ENCODE data around the gene PAN3.

Gene PAN3

DNA sequence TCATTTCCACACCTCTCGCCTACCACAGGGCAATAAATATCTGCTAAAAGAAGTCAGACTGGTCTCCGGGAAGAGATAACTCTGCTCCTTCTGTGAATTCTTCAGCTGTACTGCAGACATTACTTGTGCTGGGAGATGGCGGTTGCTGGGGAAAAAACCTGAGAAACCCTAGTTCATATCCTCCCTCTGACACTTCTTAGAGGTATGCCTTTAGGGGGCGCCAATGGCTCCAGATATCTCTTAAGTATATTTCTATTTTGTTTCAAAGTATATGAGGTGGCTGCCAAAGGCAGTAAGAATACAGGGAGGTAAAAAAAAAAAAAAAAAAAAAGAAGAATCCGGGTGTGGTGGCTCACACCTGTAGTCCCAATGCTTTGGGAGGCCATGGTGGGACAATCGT is 175.2 kb downstream of the PAN3 start:
- no peak for DNase-seq

DNA sequence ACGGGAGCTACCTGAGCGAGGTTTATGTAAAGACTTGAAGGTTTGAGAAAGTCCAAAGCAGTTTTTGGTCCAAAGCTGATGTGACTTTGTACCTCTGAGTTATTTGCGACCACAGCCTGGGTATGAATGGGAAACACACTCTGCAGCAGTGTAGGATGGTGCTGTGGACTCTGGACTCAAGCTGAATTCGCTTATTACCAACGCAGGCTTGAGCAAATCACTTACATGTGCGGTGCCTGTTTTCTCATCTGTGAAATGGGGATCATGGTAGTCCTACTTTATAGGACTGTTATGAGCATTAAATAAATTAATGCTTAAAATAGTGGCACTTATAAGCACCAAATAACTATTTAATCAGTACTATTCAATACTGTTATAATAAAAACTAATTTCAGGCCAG is 176.5 kb downstream of the PAN3 start:
- DNase-seq = no peak

DNA sequence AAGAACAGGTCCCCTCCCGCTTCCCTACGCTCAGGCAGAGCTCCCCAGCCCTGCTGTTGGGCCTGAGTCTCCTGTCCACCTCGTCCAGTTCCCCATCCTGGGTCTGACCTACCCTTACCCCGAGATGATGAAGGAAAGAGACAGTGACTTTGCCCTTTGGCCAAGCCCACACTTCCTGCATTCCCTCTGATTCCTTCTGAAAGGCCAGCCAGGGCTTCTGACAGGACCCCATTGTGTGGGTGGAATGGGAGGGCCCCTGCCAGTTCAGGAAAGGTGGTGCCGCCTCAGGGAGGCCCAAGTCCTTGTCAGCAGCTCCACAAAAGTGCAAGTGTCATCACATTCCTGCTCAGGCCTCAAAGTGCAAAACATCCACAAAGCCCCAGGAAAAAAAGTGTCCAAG is 177.8 kb downstream of the PAN3 start:
- DNase-seq = no peak

DNA sequence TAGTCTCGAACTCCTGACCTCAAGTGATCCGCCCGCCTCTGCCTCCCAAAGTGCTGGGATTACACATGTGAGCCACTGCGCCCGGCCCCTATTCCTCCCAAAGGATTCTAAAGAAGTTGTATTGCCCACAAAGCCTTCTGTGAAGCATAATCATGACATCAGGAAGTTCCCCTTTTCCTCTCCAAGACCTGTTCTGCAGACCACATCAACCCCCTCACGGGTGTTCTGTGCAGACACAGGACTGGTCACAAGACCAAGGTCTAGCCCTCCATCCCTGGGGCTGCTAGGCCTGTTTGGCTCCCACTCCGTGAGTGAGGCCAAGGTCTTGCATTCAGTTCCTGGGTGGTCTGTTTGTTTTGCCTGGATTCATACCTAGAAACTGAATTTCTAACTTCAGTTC is 178.5 kb downstream of the PAN3 start:
- DNase-seq = no peak

DNA sequence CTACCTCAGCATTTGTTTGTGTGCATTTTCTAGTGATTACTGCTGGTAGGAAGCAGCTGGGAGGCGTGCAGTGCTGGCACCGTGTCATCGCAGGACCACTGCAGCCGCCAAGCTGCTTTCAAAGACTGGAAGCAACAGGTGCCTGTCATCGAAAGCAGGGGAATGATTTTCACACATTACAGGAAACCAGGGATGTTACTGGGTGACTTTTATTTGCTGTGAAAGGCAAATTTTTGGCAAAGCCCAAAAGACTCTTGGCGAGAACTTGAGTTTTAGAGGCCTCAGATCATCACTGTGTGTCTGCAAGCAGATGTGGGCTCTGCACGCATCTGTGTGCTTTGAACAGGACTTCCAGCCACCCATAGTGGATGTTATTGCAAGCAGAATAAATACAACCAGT is 180.2 kb downstream of the PAN3 start:
- no peak for DNase-seq

DNA sequence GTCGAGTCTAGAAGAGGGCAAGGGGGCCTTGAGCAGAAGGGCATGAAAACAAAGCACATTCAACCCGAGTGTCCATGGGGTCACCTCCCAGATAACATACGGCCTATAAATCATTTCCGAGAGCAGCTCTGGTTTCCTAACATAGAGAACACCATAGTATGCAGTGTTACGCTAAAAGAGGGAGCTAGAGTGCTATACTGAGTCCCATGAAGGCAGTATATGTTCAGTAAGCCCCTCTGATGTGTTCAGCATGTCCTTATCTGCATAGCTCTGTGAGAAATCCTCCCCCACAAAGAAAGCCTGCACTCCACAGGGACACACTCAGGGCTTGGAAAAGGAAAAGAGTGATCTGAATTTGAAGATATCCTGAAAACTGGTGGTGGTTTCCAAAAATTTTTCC is 181.2 kb downstream of the PAN3 start:
- DNase-seq = no peak

DNA sequence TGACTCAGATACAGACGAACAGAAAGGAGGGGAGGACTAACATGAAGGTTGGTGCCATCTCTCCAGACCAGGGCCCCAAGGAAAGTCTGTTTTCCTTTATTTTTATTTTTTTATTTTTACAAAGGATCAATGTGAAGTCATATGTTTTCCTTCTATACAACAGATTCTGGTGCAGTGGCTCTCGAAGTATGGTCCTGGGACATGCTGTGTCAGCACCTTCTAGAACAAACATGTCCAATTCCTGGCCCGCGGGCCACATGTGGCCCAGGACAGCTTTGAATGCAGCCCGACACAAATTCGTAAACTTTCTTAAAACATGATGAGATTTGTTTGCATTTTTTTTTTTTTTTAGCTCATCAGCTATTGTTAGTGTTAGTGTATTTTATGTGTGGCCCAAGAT is 181.9 kb downstream of the PAN3 start:
- DNase-seq = no peak

DNA sequence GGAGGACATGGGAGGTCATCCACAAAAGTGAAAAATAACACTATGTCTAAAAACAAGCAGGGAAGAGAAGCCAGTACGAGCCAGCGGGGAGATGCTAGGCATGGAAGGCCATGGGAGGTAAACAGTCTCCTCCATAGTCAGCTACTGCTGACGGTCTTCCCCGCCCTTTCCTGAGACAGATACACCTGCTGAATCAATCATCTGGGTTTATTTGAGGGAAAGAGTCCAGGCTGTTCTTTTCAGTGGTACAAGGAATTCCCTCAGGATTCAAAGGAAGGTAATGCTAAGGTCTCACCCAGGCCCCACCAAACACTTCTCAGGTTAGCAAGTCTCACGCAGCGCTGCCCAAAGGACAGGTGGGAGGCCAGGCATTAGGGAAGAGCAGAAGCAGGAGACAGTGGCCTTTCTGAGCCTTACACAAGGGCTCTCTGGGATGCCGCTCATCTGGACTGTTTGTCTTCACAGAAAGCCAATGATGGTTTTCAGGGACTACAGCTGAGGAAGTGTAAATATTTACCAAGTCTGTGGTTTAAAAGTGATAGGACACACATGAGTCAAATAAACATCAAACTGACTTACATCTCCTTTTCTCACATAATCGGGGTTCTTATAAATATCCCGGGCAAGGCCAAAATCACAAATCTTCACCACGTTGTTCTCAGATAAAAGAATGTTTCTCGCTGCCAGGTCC is 182.7 kb downstream of the PAN3 start:
- DNase-seq = no peak

DNA sequence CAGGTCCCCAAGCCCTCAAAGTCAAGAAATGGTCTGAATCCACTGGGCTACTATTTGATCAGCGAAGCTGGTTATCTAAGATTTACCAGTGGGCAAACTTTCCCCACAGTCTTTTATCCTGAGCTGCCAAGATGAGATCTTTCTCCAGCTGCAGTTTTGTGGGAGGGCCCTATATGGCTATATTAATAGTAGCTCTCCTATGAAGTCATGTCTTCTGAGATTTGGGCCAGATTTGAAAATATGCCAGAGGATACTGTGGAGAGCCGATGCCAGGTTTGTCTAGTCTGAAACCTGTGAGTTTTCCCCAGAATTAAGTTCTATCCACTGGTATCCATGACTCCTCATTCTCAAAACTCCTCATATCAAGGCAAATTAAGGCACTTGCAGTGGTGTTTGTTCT is 183.4 kb downstream of the PAN3 start:
- no peak for DNase-seq

DNA sequence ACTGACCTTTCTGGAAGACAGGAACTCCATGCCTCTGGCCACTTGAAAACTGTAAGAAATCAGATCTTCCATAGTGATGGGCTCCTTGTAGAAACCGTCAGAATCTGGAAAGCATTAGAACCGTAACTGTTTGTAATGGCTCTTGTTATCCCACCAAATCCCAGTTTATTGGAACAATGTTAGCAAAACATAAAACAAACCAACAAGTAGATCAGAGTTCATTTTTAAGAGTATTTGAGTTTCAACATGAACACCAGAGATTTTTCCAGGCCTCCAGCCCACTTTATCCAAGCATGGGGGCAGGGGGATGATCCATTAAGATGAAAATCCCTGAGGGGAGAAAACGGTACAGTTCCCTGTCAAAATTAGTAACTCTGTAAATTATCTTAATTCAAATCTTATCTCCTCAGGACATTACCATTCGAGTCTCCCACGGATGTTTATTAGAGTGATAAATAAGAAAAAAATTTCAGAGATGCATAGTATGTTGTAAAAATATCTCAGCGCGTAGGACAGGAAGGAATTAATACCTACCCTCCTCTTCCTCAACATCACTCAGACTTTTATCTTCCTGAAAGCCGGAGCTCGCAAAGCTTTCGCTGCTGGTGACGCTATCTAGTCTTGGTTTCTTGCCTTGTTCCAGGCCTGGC is 184.0 kb downstream of the PAN3 start:
- DNase-seq = no peak

DNA sequence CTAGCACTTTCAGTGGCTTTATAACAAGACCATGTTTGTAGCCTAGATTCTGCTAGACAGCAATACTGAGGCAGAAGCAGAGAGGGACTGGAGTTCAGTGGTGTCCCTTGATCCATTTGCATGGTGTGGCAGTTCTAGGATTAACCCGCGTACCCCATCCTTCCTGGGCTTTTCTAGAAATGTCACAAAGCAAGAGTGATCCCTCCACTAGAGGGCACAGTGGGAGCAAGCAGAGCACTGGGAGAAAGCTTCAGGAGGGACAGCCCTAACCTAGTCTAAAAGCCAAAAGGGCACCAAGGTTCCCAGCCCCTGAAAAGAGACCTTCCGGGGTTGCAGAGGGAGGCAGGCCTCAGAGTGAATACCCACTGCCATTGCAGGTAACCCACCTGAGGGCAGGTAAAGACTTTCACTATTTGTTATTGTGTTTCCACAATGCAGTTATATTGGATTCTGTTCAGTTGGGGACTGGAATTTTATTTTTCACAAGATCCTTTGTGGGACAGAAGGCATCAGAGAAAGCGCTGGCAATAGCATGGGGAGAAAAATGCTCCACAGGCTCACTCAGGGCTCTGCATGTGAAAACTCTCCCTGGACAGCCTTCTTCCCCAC is 185.9 kb downstream of the PAN3 start:
- no peak for DNase-seq

DNA sequence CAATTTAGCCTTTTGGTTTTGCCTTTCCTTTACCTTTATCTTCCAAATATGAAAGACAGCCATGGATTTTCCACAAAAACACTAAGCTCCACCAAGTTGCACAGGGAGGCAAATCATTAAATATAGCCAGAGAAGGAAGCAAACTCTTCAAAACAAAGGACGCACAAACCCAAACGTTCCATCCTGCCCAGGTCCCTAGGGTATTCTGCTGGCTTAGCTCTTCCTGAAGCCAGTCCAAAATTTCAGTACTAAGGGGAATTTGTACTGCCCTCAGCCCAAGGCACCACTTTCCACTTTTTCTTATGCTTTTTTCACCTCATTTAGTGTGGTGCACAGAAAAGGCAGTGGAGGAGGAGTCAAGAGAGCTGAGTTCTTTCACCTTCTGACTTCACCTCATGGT is 186.7 kb downstream of the PAN3 start:
- DNase-seq = no peak

DNA sequence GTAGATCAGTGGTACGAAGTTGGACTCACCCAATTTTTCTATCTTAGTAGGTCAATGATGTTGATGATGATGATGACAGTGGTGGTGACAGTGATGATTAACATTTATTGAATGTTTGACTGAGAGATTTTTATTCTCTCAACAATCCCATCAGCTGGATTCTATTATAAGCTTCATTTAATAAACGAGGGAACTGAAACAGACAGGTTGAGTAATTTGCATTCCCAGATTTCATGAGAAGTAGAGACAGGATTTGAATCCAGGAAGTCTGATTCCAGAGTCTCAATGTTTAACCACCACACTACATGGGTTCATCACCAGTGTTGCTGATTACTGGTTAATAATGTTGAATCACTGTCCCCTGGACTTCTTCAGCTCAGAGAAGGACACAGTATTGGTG is 187.7 kb downstream of the PAN3 start:
- DNase-seq = no peak

DNA sequence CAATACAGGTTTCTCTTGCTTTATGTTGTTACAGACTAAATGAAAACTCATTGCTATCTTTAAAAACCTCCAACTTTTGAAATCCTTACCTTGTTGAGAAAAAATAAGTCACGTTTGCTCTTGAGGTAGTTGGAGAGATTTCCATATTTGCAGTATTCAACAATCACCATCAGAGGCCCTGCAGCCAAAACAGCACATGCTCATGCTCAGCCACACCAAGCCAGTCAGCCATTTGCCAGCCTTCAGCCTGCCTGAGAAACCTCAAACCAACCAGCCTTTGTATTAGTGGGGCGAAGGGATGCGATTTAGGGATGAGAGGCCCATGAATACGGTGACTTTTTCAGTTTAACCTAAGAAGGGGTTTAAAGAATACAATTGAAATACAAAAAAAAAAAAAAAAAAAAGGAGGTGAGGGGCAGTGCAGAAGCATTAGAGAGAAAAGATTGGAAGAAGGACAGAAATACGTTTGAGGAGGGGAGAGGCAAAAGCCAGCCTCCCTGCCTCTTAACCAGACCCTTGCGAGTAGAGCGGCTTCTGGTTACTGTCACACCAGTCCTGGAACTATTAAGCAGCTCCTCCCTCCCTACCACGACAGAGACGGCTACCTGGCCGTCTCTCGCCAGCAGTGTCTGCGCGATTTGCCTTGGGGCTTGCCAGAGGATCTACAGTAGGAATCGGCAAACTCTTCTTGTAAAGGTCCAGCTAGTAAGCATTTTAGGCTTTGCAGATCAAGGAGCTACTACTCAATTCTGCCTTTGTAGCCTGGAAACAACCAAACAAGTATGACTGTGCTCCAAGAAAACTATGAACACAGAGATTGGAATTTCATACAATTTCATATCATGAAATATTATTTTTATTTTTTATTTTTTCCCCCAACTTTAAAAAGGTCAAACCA is 189.3 kb downstream of the PAN3 start:
- no peak for DNase-seq

DNA sequence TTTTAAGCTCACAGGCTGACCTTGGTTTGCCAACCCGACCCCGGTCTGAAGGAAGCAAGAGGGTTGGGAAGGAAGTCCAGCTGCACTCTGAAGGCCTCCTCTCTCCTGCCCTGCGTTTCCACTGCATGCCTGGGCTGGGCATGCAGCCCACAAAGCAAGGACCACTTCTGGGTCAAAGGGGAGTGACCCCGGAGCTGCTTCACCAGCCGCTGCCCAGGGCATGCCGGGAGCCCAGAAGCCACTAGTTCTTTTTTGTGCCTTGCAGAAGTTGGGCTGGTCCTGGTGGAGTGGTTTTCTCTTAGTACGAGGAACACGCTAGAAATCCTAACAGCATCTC is 189.9 kb downstream of the PAN3 start:
- DNase-seq = no peak

DNA sequence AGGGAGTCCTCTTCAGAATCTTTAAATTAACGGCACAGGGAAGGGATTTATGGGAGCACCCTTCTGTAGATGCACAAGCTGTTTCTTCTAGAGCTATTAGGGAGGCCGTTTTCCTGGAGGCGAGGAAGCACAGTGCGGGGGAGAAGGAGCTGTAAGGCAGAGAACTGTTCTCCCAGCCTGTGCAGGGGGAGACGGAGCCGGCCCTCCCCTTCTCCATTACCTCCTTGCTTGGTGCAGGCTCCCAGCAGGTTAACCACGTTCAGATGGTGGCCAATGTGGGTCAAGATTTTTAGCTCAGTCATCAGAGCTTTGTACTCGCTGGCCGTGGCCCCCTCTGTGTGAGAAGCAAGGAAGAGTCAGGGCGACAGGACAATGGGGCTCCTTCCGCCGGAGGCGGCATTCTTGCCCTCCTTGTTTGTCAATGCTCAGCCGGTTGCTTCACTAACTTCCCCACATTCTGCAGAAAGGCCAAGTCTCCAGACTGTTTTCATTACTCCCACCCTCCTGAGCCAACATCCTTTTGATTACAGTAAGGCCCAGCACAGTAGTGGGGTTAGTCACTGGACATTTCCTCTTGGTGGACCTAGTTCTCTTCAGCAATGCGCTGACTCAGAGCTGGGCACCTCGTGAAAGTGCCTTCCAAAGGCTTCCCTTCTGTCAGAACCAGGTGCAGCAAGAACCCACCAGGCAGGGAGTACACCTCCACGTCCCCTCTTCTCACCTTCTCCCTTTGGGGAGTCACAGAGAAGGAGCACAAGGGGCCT is 191.2 kb downstream of the PAN3 start:
- DNase-seq = no peak

DNA sequence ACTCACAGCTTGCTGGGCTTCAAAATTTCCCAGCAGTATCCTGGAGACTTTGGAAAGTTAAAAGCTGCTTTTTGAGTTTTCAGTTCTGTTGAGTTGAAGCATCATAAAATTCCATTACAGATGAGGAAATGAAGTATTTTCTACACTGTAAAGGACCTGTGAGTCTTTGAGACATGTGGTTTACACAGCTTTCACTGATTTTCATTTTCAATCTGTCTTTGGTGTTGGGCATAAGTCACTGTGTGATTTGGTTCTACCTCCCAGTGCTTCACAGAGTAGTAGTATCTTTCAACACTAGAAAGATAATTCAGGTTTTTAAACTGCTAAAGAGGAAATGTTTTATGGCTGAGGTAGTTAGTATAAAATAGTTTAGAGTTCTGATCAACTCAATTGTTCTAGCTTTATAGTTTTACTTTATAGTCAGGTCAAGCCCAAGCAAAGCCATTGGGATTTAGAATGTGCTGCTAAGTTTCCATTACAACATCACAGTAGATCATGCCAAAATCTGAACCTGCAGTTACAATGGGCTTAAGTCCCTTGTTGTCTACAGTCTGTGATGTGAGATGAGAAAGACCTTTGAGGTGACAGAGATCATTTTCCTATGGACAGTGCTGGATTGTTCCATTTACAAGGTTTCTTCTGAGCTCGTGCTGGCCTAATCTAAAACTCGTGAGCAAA is 195.0 kb downstream of the PAN3 start:
- no peak for DNase-seq

DNA sequence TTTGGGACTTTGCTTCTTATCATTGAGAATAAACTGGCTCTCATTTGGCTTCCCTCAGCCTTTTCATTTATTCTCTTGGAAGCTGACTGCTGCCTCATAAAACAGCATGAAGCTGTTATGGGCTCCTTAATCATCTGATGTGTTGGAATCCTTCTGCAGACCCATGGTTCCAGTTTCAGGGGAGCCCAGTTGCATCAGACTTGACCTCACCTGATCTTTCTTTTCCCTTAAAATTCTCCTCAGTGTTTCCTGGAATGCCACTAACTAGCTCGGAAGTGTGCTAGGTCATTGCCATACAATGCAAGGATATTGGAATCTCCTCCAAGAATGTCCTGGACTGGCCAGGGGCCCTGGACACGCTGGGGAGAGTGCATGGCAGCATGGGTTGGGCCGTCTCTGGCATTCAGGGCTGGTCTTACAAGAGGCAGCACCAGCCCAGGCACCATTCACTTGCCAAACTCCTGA is 197.9 kb downstream of the PAN3 start:
- no peak for DNase-seq

DNA sequence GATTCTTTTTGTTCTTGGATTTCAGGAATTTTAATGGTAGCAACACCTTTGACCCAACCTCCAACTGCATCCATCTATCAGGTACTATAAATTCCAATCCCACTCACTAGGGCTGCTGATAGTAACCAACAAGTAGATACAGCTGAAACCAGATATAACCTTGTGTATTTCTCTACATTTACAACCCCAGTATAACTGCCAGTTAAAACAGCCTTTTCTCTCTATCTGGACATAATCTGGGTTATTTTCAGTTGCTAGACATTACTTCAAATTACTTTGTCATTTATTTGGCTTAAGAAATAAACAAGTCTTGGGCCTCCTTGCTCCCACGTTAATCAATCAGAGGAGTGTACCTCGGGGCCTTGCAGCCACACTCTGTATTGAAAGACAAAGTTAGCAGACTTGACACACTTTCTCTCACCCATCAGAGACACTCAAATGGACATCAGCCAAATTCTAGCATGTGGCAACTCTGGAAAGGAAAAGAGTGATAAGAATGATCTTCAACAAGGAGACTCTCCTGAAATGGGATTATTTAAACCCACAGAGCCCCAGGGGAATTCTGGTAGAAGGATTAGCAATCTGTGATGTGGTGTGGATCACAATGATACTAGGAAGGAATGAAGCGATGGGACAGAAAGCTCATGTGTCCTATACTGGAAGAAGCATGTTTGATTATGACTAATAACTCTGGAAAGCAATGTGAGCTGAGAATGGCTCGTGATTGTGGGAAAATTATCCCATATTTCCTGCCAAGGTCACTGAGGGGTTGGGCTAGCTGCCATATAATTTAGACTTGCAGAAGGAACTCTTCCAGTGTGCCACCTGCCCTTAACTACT is 199.0 kb downstream of the PAN3 start:
- no peak for DNase-seq

DNA sequence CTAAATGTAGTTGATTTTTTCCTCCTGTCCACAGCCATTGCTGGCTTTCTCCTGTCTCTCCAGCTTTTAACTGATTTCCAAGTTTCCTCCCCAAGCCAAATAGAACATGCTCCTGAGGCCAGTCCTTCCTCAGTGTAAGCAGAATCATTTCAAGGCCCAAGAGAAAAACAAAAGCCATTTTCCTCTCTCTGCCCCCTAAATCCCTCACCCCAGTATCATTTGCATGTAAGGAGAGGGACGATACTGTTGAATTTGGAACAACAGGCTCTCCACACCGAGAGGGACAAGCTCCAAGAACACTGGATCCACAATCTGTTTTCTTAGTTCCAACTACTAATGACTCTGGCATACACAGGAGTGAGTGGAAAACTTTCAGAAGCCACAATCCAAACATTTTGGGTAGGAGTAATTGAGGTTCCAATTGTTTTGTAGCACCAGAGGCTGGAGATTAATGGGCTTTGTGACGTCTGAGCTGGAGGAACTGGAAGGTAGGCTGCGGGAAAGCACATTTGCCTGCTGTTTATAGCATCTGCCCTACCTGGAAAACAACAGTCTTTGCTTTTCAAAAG is 199.7 kb downstream of the PAN3 start:
- DNase-seq = no peak

DNA sequence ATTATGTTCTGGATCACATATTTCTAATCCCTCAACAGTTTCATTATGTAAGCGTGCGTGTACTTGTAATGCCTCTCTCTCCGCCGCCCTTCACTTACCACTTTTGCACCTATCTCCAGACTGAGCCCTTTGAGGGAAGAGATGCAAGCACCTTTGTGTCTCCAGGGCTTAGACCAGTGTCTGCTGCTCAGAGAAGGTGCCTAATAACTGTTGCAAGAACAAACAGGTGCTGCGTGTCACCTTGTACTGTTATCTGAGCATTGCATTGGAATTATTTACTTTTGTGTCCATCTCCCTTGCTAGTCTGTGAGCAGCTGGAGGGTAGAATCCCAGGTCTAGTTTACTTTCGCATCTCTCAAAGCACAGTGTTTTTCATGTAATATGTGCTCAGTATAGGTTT is 200.4 kb downstream of the PAN3 start:
- no peak for DNase-seq

All from NCI-H1436 (cell line).